GM18907 (cell line): ENCODE measurements around the gene ANO9.

ENCODE experiments used
- ATAC-seq: cut with Tn5 transposase; IDR thresholded peaks from one replicate; pipeline ENCODE4 v1.9.1; 2021; ENCODE audit warnings: mild to moderate bottlenecking, moderate library complexity; ENCODE audit not compliant: unreplicated experiment

Gene ANO9

GRCh38 chr11:441418-442274, at the start of gene ANO9:
Gene ANO9, minus strand, starts transcription at chr11:442011. Its CDS starts 85 bp downstream, at chr11:441926.
- no peak for ATAC-seq

GRCh38 chr11:491358-491757, 49.5 kb upstream of the ANO9 start:
- ATAC-seq: no peak

GRCh38 chr11:490930-491260, 49.1 kb upstream of the ANO9 start:
- no peak for ATAC-seq

- ATAC-seq: no peak
Measured at GRCh38 chr11:490186-490929, 48.5 kb upstream of the ANO9 start.

- no peak for ATAC-seq
Measured at GRCh38 chr11:489610-490185, 47.9 kb upstream of the ANO9 start.

GRCh38 chr11:488992-489391, 47.2 kb upstream of the ANO9 start:
- no peak for ATAC-seq

GRCh38 chr11:488579-488978, 46.8 kb upstream of the ANO9 start:
- ATAC-seq: no peak

GRCh38 chr11:488062-488461, 46.3 kb upstream of the ANO9 start:
- no peak for ATAC-seq

- ATAC-seq: no peak
Measured at GRCh38 chr11:487571-488021, 45.8 kb upstream of the ANO9 start.

- no peak for ATAC-seq
Measured at GRCh38 chr11:486189-486588, 44.4 kb upstream of the ANO9 start.

GRCh38 chr11:484616-485015, 42.8 kb upstream of the ANO9 start:
- ATAC-seq: no peak

- ATAC-seq: no peak
Measured at GRCh38 chr11:479311-479710, 37.5 kb upstream of the ANO9 start.

- ATAC-seq: no peak
Measured at GRCh38 chr11:477052-477715, 35.4 kb upstream of the ANO9 start.

- no peak for ATAC-seq
Measured at GRCh38 chr11:476416-476815, 34.6 kb upstream of the ANO9 start.

GRCh38 chr11:475941-476340, 34.1 kb upstream of the ANO9 start:
- no peak for ATAC-seq

- ATAC-seq: no peak
Measured at GRCh38 chr11:474914-475506, 33.2 kb upstream of the ANO9 start.

- ATAC-seq: no peak
Measured at GRCh38 chr11:473962-474785, 32.4 kb upstream of the ANO9 start.

- no peak for ATAC-seq
Measured at GRCh38 chr11:473415-473814, 31.6 kb upstream of the ANO9 start.

- no peak for ATAC-seq
Measured at GRCh38 chr11:472816-473215, 31.0 kb upstream of the ANO9 start.

GRCh38 chr11:472272-472671, 30.5 kb upstream of the ANO9 start:
- ATAC-seq: no peak
